Measurements from ENCODE around the gene ATP2B1.

DNA sequence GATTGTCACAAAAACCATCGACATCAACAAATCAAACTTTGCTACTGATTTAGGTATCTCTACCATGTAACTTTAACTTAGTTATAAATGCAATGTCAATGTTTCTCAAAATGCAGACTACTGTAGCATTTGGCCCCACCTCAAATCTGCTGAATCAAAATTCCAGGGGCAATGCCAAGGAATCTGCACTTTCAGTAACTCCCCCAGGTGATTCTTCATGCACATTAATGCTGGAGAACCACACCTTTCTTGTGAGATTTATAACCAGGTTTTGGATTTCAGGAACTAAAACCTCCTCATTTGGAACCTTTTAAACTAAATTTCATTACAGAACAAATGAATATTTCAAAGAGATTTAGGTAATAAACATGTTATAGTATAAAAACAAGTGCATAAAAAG, 4.9 kb downstream of the ATP2B1 start:
- TF ChIP-seq, protein P1, sequence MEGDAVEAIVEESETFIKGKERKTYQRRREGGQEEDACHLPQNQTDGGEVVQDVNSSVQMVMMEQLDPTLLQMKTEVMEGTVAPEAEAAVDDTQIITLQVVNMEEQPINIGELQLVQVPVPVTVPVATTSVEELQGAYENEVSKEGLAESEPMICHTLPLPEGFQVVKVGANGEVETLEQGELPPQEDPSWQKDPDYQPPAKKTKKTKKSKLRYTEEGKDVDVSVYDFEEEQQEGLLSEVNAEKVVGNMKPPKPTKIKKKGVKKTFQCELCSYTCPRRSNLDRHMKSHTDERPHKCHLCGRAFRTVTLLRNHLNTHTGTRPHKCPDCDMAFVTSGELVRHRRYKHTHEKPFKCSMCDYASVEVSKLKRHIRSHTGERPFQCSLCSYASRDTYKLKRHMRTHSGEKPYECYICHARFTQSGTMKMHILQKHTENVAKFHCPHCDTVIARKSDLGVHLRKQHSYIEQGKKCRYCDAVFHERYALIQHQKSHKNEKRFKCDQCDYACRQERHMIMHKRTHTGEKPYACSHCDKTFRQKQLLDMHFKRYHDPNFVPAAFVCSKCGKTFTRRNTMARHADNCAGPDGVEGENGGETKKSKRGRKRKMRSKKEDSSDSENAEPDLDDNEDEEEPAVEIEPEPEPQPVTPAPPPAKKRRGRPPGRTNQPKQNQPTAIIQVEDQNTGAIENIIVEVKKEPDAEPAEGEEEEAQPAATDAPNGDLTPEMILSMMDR (IDR thresholded peaks at IDR 0.05; ENCODE audit: low read depth, low read length, poor library complexity, severe bottlenecking): no peak
- TF ChIP-seq EZH2phosphoT487 (IDR thresholded peaks at IDR 0.05; ENCODE audit: borderline replicate concordance, low read length): no peak
